Measurements from ENCODE around the gene LSP1. TPM values are rescaled to one million over a fixed set of nuclear protein-coding genes. Genes with fewer than 3 reads are reported as not detected.

LSP1 gene
- total and polyA plus RNA-seq, 2 of the 8 experiments (the other 6 are each of a cell fraction or from before 2014, with no cell fraction given), result 0.03 TPM; not detected in 1

- H3K79me2 ChIP-seq (ENCODE audit: control insufficient read depth in 1 of 2, insufficient read depth in 2 of 2, low read length in 2 of 2), result no peaks in the 10 kb centered on the region
- H3K23me2 ChIP-seq (ENCODE audit: low read depth, low read length), result no peaks in the 10 kb centered on the region
- H3K36me3 ChIP-seq (ENCODE audit: control insufficient read depth in 2 of 4, insufficient read depth in 4 of 4, low read length in 3 of 4), result no peaks in the 10 kb centered on the region
- H4K8ac ChIP-seq (ENCODE audit: extremely low read depth, insufficient read depth, low read length), result no peak overlapping the region
- no peak overlapping the region for H3K9ac ChIP-seq (replicated peaks in 1 of 4; ENCODE audit: extremely low read depth in 1 of 4, low read depth in 3 of 4, low read length in 3 of 4)
- no peak overlapping the region for H3K27ac ChIP-seq (ENCODE audit: low read depth, low read length)
- no peaks in the 10 kb centered on the region for H3K79me1 ChIP-seq (ENCODE audit: low read depth, low read length)
- H2AK5ac ChIP-seq (ENCODE audit: low read depth, low read length), result no peak overlapping the region
- no peak overlapping the region for H3K4me2 ChIP-seq (ENCODE audit: insufficient read depth in 1 of 2, low read depth in 2 of 2, low read length in 2 of 2)
- no peak overlapping the region for H4K5ac ChIP-seq (ENCODE audit: insufficient read length, low read depth, low read length)
- H3K4me1 ChIP-seq (replicated peaks in 1 of 4; ENCODE audit: control insufficient read depth in 3 of 4, insufficient read depth in 4 of 4, low read length in 3 of 4), result peaks cover 0 to 3% (median 3%) of the 10 kb centered on the region in 4 experiments; a peak in 4 of 7 replicates
- TF ChIP-seq ATF2 (IDR thresholded peaks at IDR 0.05; ENCODE audit: low read length) (no peak), SIN3A (conservative IDR thresholded peaks at IDR 0.05 in 1 of 2, IDR thresholded peaks at IDR 0.05 in 1 of 2; ENCODE audit: low read depth in 1 of 2, low read length in 2 of 2) (no peak), JUND (IDR thresholded peaks at IDR 0.05; ENCODE audit: low read length) (no peak), ZNF274 (IDR thresholded peaks at IDR 0.05; ENCODE audit: borderline replicate concordance, extremely low read depth, low read length) (no peak), SRF (IDR thresholded peaks at IDR 0.05; ENCODE audit: low read depth, low read length) (no peak), GTF2F1 (IDR thresholded peaks at IDR 0.05; ENCODE audit: borderline replicate concordance, low read depth, low read length) (no peak), FOSL1 (IDR thresholded peaks at IDR 0.05; ENCODE audit: insufficient read depth, low read depth, low read length) (no peak), USF2 (IDR thresholded peaks at IDR 0.05; ENCODE audit: low read length) (no peak), CREB1 (IDR thresholded peaks at IDR 0.05) (no peak), PHF8 (conservative IDR thresholded peaks at IDR 0.05; ENCODE audit: low read depth, low read length) (no peak)
- H3K18ac ChIP-seq (ENCODE audit: extremely low read depth, low read length), result no peak overlapping the region
- H2BK120ac ChIP-seq (replicated peaks; ENCODE audit: low read depth, low read length), result no peak overlapping the region
- 87% methylated on average over 20 of the region's 21 CpGs; no CpG with 5 or more reads in 1 of the 2 experiments for WGBS, 2 experiments (ENCODE audit: extremely low coverage in 1 of 2, insufficient coverage in 1 of 2, insufficient read length in 1 of 2, insufficient replicate concordance in 2 of 2, low coverage in 1 of 2, low lambda C conversion rate in 2 of 2, missing lambda C conversion rate in 1 of 2)
- no peak overlapping the region for H2BK5ac ChIP-seq (ENCODE audit: low read depth, low read length)
- no peak for FAIRE-seq
- H4K20me1 ChIP-seq (replicated peaks in 1 of 2; ENCODE audit: control insufficient read depth in 1 of 2, insufficient read depth in 2 of 2, low read length in 2 of 2), result no peaks in the 10 kb centered on the region
- no peak overlapping the region for H2BK15ac ChIP-seq (ENCODE audit: low read length)
- H2BK12ac ChIP-seq (ENCODE audit: low read depth, low read length), result no peak overlapping the region
- H3K14ac ChIP-seq (ENCODE audit: insufficient read length), result no peak overlapping the region
- no peak for DNase-seq (ENCODE audit: low read depth in 1 of 2, low spot score in 2 of 2)
- H3K4ac ChIP-seq (replicated peaks; ENCODE audit: insufficient read length, low read depth, low read length), result no peak overlapping the region
- CTCF ChIA-PET (ENCODE audit: partially characterized antibody), result interaction anchor here (0.8 to 4.2 kb wide), 18 partner anchors 14 to 239 kb away, joined by 3 to 29 read pairs (median 8); partner anchors contain the start of gene PRR33
- no peak overlapping the region for H3K4me3 ChIP-seq (ENCODE audit: extremely low read depth in 1 of 4, insufficient read depth in 2 of 4, low read depth in 3 of 4, low read length in 4 of 4)
- no peaks in the 10 kb centered on the region for H3K27me3 ChIP-seq (replicated peaks in 1 of 4; ENCODE audit: control insufficient read depth in 3 of 4, extremely low read depth in 1 of 4, insufficient read depth in 3 of 4, low read length in 3 of 4)
- H3K56ac ChIP-seq (replicated peaks; ENCODE audit: insufficient read length, low read depth, low read length), result no peak overlapping the region
- POLR2A ChIA-PET (ENCODE audit: partially characterized antibody), result no interaction called here
- H2AFZ ChIP-seq (ENCODE audit: low read length), result no peak overlapping the region
- H4K91ac ChIP-seq (replicated peaks; ENCODE audit: insufficient read length, low read length), result no peak overlapping the region
- no peak overlapping the region for H3K23ac ChIP-seq (ENCODE audit: insufficient read length)
- H3K9me3 ChIP-seq (ENCODE audit: insufficient read depth in 2 of 2, low read depth in 1 of 2, low read length in 1 of 2), result no peaks in the 10 kb centered on the region
- H2BK20ac ChIP-seq (ENCODE audit: low read length), result no peak overlapping the region
Observed at GRCh38 chr11:1920909-1921573, 68.2 kb downstream of the LSP1 start.

Data from H1 (cell line).